Lower leg skin (tissue), 3 donors: ENCODE measurements around the gene RAPGEF1.

Source experiments
- POLR2A ChIP-seq, 2 donors: fragments of 450-650 bp; IDR thresholded peaks; one replicate each; pipeline ENCODE4 v1.6.1; 2016 to 2017; ENCODE audit warnings: antibody characterized with exemption in 2 of 2, mild to moderate bottlenecking in 1 of 2, moderate library complexity in 1 of 2
- TF ChIP-seq, protein P1 (sequence below), 3 donors: fragments of 450-650 bp; IDR thresholded peaks; one replicate each; pipeline ENCODE4 v1.5.1; 2016; ENCODE audit warnings: antibody characterized with exemption in 3 of 3, mild to moderate bottlenecking in 3 of 3, moderate library complexity in 2 of 3

DNA sequence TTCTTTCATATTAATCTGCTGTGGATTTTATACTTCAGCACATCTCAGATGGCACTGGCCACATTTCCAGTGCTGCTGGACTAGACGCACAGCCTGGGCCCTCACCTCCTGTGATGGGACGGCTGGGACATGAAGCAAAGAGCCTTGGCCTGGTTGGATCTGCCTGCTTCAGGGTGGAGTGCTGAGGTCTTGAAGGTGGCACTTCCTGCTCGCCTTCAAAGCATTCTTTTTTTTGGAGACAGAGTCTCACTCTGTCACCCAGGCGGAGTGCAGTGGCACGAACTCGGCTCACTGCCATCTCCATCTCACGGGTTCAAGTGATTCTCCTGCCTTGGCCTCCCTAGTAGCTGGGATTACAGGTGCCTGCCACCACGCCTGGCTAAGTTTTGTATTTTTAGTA, 73.1 kb downstream of the RAPGEF1 start:
- TF ChIP-seq POLR2A (IDR thresholded peaks at IDR 0.05): no peak
- TF ChIP-seq, protein P1, sequence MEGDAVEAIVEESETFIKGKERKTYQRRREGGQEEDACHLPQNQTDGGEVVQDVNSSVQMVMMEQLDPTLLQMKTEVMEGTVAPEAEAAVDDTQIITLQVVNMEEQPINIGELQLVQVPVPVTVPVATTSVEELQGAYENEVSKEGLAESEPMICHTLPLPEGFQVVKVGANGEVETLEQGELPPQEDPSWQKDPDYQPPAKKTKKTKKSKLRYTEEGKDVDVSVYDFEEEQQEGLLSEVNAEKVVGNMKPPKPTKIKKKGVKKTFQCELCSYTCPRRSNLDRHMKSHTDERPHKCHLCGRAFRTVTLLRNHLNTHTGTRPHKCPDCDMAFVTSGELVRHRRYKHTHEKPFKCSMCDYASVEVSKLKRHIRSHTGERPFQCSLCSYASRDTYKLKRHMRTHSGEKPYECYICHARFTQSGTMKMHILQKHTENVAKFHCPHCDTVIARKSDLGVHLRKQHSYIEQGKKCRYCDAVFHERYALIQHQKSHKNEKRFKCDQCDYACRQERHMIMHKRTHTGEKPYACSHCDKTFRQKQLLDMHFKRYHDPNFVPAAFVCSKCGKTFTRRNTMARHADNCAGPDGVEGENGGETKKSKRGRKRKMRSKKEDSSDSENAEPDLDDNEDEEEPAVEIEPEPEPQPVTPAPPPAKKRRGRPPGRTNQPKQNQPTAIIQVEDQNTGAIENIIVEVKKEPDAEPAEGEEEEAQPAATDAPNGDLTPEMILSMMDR (IDR thresholded peaks at IDR 0.05): no peak
